C4-2B (cell line): ENCODE data around the gene PITPNC1.

ENCODE experiments used
- ZFX ChIP-seq: fragments of 450-650 bp; IDR thresholded peaks from 2 replicates; pipeline ENCODE4 v1.6.1; 2017
- TF ChIP-seq, protein P1 (sequence below): fragments of 450-650 bp; conservative IDR thresholded peaks from 2 replicates; pipeline ENCODE4 v1.5.1; 2017; ENCODE audit warnings: mild to moderate bottlenecking

DNA sequence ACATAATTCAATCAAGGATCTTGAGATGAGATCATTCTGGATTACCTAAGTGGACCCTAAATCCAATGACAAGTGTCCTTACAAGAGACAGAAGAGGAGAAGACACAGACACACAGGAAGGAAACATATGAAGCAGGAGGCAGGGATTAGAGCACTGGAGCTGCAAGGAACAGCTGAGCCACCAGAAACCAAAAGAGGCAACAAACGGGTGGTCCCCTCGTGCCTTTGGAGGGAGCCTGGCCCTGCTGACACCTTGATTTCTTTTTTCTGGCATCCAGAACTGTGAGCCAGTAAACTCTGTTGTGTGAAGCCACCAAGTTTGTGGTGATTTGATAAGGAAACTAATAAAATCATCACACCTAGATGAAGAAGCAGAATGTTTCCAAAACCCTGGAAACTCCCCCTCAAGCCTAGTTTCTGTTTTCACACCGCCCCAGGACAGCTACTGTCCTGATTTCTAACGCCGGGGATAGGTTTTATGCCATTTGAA, 115.2 kb downstream of the PITPNC1 start:
- TF ChIP-seq, protein P1, sequence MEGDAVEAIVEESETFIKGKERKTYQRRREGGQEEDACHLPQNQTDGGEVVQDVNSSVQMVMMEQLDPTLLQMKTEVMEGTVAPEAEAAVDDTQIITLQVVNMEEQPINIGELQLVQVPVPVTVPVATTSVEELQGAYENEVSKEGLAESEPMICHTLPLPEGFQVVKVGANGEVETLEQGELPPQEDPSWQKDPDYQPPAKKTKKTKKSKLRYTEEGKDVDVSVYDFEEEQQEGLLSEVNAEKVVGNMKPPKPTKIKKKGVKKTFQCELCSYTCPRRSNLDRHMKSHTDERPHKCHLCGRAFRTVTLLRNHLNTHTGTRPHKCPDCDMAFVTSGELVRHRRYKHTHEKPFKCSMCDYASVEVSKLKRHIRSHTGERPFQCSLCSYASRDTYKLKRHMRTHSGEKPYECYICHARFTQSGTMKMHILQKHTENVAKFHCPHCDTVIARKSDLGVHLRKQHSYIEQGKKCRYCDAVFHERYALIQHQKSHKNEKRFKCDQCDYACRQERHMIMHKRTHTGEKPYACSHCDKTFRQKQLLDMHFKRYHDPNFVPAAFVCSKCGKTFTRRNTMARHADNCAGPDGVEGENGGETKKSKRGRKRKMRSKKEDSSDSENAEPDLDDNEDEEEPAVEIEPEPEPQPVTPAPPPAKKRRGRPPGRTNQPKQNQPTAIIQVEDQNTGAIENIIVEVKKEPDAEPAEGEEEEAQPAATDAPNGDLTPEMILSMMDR, result no peak
- no peak for TF ChIP-seq ZFX
